Activated naive CD8-positive, alpha-beta T cell treated with anti-CD3 and anti-CD28 coated beads, Interleukin-2, amount 50 U/mL, for 24 hours (primary cell): ENCODE data around the gene PLCB2.

ENCODE experiments used
- ATAC-seq: fragments of 150-1000 bp; cut with Tn5 transposase; one replicate; pipeline ENCODE4 v1.10.0; 2021
- DNase-seq: peaks from one replicate; pipeline ENCODE4 v3.0.0; 2021
- H3K27ac Mint-ChIP-seq: one replicate; pipeline ENCODE4 v1.8.0; 2021; ENCODE audit warnings: mild to moderate bottlenecking, mixed read lengths
- H3K27me3 Mint-ChIP-seq: one replicate; pipeline ENCODE4 v1.8.0; 2021; ENCODE audit warnings: mixed read lengths
- H3K36me3 Mint-ChIP-seq: one replicate; pipeline ENCODE4 v1.8.0; 2021; ENCODE audit warnings: low read depth, mixed read lengths
- H3K4me1 Mint-ChIP-seq: one replicate; pipeline ENCODE4 v1.8.0; 2021; ENCODE audit warnings: mixed read lengths
- H3K4me3 Mint-ChIP-seq: one replicate; pipeline ENCODE4 v1.8.0; 2021; ENCODE audit warnings: mild to moderate bottlenecking, moderate library complexity, mixed read lengths
- H3K9me3 Mint-ChIP-seq: one replicate; pipeline ENCODE4 v1.8.0; 2021; ENCODE audit warnings: mixed read lengths

The PLCB2 gene

GRCh38 chr15:40323239-40323952, 15.7 kb upstream of the PLCB2 start, which contains the start of gene INAFM2:
Gene INAFM2, plus strand, starts transcription at chr15:40323692. Its CDS starts 364 bp downstream, at chr15:40324056.
- no peak within 1 kb of the TSS for H3K27ac Mint-ChIP-seq
- no peaks in the 10 kb centered on the region for H3K9me3 Mint-ChIP-seq
- DNase-seq (peak; percentile 91), ATAC-seq (peak; percentile 97)
- peak within 1 kb of the TSS; percentile 74 for H3K4me3 Mint-ChIP-seq
- no peaks in the 10 kb centered on the region for H3K27me3 Mint-ChIP-seq
- peaks cover 26% of the 10 kb centered on the region for H3K4me1 Mint-ChIP-seq
- H3K36me3 Mint-ChIP-seq: peaks cover 3% of the 10 kb centered on the region

- peak overlapping the region; percentile 60 for H3K4me3 Mint-ChIP-seq
- H3K27ac Mint-ChIP-seq: no peak overlapping the region
- peaks cover 26% of the 10 kb centered on the region for H3K4me1 Mint-ChIP-seq
- no peaks in the 10 kb centered on the region for H3K27me3 Mint-ChIP-seq
- DNase-seq: no peak
- H3K36me3 Mint-ChIP-seq: peaks cover 3% of the 10 kb centered on the region
- no peaks in the 10 kb centered on the region for H3K9me3 Mint-ChIP-seq
- no peak for ATAC-seq
Measured at GRCh38 chr15:40322531-40323238, 14.9 kb upstream of the PLCB2 start.

DNA sequence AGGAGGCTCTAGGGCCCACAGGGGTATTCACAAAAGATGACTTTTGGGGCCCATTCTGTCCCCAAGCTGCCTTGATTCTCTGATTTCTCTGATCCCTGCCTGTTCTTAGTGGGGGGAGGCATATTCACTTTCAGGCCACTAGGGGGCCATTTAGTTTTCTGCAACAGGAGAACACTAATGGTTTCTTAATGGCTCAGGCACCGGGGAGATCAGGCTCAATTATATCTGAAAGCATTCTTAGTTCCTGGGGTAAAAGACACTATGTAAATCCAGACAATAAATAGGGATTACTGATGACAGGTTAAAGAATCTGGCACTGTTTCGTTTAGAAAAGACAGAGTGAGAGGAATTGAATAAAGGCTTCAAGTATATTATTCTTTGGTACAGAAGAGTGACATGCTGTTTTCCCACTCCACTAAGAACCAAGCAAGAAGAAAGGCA, 13.2 kb upstream of the PLCB2 start:
- Mint-ChIP-seq H3K27ac (no peak overlapping the region), H3K36me3 (peaks cover 3% of the 10 kb centered on the region), H3K27me3 (no peaks in the 10 kb centered on the region), H3K4me3 (no peak overlapping the region), H3K9me3 (no peaks in the 10 kb centered on the region), H3K4me1 (peaks cover 26% of the 10 kb centered on the region)
- DNase-seq: peak; percentile 45
- ATAC-seq: no peak

- DNase-seq: no peak
- Mint-ChIP-seq H3K4me3 (no peak overlapping the region), H3K27me3 (no peaks in the 10 kb centered on the region), H3K36me3 (peaks cover under 1% of the 10 kb centered on the region), H3K9me3 (no peaks in the 10 kb centered on the region), H3K27ac (no peak overlapping the region), H3K4me1 (peaks cover 21% of the 10 kb centered on the region)
- ATAC-seq: no peak
Measured at GRCh38 chr15:40320409-40320808, 12.7 kb upstream of the PLCB2 start.

- Mint-ChIP-seq H3K4me3 (no peak overlapping the region), H3K36me3 (no peaks in the 10 kb centered on the region), H3K27ac (no peak overlapping the region), H3K9me3 (no peaks in the 10 kb centered on the region), H3K4me1 (peaks cover 20% of the 10 kb centered on the region), H3K27me3 (no peaks in the 10 kb centered on the region)
- ATAC-seq: no peak
- DNase-seq: no peak
Measured at GRCh38 chr15:40317580-40317979, 9.8 kb upstream of the PLCB2 start.

DNA sequence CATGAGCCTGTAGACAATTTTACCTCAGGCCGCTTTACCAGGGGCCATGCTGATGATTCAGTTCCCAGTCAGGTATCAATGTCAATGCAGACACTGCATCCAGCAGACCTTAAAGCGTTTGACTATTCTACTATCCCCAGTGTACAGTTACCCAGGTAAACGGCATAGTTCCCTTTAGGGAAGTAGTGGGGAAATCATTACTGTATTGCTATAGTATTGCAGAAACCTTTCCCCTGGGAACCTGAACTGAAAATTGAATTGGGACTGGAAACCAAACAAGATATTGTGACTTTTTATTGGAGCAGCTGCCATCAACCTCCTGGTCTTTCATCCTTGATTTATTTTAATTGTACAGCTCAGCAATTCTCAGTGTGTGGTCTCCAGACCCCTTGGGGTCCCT, 9.2 kb upstream of the PLCB2 start:
- ATAC-seq: no peak
- Mint-ChIP-seq H3K9me3 (no peaks in the 10 kb centered on the region), H3K27me3 (no peaks in the 10 kb centered on the region), H3K27ac (no peak overlapping the region), H3K4me3 (no peak overlapping the region), H3K36me3 (no peaks in the 10 kb centered on the region), H3K4me1 (peaks cover 16% of the 10 kb centered on the region)
- DNase-seq: no peak

- ATAC-seq: no peak
- H3K9me3 Mint-ChIP-seq: no peaks in the 10 kb centered on the region
- no peaks in the 10 kb centered on the region for H3K27me3 Mint-ChIP-seq
- H3K36me3 Mint-ChIP-seq: no peaks in the 10 kb centered on the region
- H3K4me3 Mint-ChIP-seq: no peak overlapping the region
- no peak for DNase-seq
- H3K4me1 Mint-ChIP-seq: peaks cover 15% of the 10 kb centered on the region
- no peak overlapping the region for H3K27ac Mint-ChIP-seq
Measured at GRCh38 chr15:40314723-40315276, 7.1 kb upstream of the PLCB2 start.

- Mint-ChIP-seq H3K4me3 (no peak overlapping the region), H3K27me3 (no peaks in the 10 kb centered on the region), H3K9me3 (no peaks in the 10 kb centered on the region), H3K36me3 (no peaks in the 10 kb centered on the region), H3K4me1 (peaks cover 25% of the 10 kb centered on the region), H3K27ac (no peak overlapping the region)
- ATAC-seq: no peak
- no peak for DNase-seq
Measured at GRCh38 chr15:40313531-40314398, 6.0 kb upstream of the PLCB2 start.

- no peaks in the 10 kb centered on the region for H3K9me3 Mint-ChIP-seq
- peaks cover 28% of the 10 kb centered on the region for H3K4me1 Mint-ChIP-seq
- no peak for DNase-seq
- no peaks in the 10 kb centered on the region for H3K36me3 Mint-ChIP-seq
- H3K27me3 Mint-ChIP-seq: no peaks in the 10 kb centered on the region
- ATAC-seq: no peak
- H3K27ac Mint-ChIP-seq: no peak overlapping the region
- H3K4me3 Mint-ChIP-seq: no peak overlapping the region
Measured at GRCh38 chr15:40312370-40313158, 4.8 kb upstream of the PLCB2 start.

- Mint-ChIP-seq H3K36me3 (no peaks in the 10 kb centered on the region), H3K4me1 (peaks cover 35% of the 10 kb centered on the region), H3K4me3 (no peak overlapping the region), H3K27ac (no peak overlapping the region), H3K27me3 (no peaks in the 10 kb centered on the region), H3K9me3 (no peaks in the 10 kb centered on the region)
- DNase-seq (no peak), ATAC-seq (no peak)
Measured at GRCh38 chr15:40310993-40311392, 3.3 kb upstream of the PLCB2 start.

DNA sequence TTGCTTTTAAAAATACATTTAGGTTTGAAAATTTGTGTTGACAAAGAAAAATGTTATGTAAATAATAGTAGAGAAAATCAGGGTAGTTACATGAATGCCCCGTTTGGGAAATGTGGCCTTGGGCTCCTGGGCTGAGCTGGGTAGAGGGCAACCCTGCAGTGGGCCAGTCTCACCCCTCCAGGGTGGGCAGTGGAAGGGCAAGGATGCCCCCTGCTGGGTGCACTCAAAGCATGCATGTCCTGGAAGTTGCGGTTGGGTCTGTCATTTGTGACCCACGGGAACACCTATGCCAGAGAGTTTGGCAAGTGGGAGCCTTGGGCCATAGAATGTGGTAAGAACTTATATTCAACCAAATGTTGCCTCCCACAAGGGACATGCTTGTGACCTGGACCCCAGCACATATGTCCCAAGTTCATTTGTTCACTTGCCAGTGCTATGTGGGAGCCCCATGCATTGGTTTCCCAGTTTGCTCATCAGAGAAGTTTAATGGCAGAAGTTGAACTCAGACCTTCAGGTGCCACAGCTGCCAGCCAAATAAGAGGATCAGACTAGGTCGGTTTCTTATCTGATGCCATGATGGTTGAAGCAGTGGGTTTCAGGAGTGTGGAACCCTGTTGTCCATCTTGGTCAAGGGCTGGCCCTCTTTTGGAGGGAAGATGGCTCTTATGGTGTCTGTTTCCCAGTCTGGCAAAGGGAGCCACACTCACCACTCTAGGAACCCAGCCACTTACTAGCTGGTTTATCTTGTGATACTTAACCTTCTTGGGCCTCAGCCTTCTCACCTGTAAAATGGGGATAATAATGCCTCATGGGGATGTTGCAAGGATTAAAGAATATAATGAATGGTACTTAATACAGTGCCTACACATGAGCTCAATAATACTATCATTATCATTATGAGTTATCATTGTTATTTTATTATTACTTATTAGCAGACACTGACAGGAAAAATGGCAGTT, 2.5 kb upstream of the PLCB2 start:
- no peaks in the 10 kb centered on the region for H3K27me3 Mint-ChIP-seq
- H3K4me3 Mint-ChIP-seq: peak overlapping the region; percentile 91
- H3K27ac Mint-ChIP-seq: peak overlapping the region; percentile 82
- no peaks in the 10 kb centered on the region for H3K36me3 Mint-ChIP-seq
- H3K9me3 Mint-ChIP-seq: no peaks in the 10 kb centered on the region
- DNase-seq (peak; percentile 79), ATAC-seq (peak; percentile 29)
- H3K4me1 Mint-ChIP-seq: peaks cover 36% of the 10 kb centered on the region

GRCh38 chr15:40309344-40309862, 1.7 kb upstream of the PLCB2 start:
- no peak for ATAC-seq
- Mint-ChIP-seq H3K4me1 (peaks cover 37% of the 10 kb centered on the region), H3K4me3 (peak overlapping the region; percentile 91), H3K36me3 (no peaks in the 10 kb centered on the region), H3K27me3 (no peaks in the 10 kb centered on the region), H3K9me3 (no peaks in the 10 kb centered on the region), H3K27ac (peak overlapping the region; percentile 93)
- no peak for DNase-seq

GRCh38 chr15:40306908-40307307, 827 bp downstream of the PLCB2 start:
- Mint-ChIP-seq H3K27ac (peak overlapping the region; percentile 62), H3K4me3 (peak overlapping the region; percentile 91), H3K36me3 (no peaks in the 10 kb centered on the region), H3K9me3 (no peaks in the 10 kb centered on the region), H3K27me3 (no peaks in the 10 kb centered on the region), H3K4me1 (peaks cover 28% of the 10 kb centered on the region)
- no peak for ATAC-seq
- DNase-seq: peak; percentile 23
